DND-41 (cell line): ENCODE results near the gene EPHA3.

ENCODE experiments used
- EZH2 ChIP-seq: IDR thresholded peaks from 3 replicates; pipeline ENCODE4 v1.6.1; 2012; ENCODE audit warnings: borderline replicate concordance, low read depth, mild to moderate bottlenecking, moderate library complexity, low read length, inconsistent platforms; ENCODE audit not compliant: severe bottlenecking
- TF ChIP-seq, protein P1 (sequence below): IDR thresholded peaks from 2 replicates; pipeline ENCODE4 v1.5.1; 2012; ENCODE audit warnings: borderline replicate concordance, low read length, moderate library complexity, mild to moderate bottlenecking; ENCODE audit not compliant: poor library complexity, severe bottlenecking; ENCODE audit errors: extremely low read depth

DNA sequence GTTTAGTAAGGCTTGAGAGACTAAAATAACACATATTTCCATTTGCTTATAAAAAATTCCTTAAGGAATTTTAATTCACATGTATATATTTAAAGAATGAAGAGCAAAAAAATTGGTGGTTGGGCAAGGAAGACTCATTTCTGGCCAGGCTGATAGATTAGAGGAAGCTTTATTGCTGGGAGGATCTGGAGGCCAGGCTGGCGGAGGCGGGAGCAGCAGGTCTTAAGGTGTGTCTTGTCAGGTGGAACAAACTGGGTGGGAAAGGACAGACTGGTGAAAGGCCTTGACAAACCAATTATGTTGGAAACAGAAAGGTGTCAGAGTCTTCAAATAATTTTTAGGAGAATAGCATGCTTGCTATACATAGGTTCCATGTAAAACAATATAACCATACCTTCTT, 124.7 kb downstream of the EPHA3 start:
- TF ChIP-seq, protein P1, sequence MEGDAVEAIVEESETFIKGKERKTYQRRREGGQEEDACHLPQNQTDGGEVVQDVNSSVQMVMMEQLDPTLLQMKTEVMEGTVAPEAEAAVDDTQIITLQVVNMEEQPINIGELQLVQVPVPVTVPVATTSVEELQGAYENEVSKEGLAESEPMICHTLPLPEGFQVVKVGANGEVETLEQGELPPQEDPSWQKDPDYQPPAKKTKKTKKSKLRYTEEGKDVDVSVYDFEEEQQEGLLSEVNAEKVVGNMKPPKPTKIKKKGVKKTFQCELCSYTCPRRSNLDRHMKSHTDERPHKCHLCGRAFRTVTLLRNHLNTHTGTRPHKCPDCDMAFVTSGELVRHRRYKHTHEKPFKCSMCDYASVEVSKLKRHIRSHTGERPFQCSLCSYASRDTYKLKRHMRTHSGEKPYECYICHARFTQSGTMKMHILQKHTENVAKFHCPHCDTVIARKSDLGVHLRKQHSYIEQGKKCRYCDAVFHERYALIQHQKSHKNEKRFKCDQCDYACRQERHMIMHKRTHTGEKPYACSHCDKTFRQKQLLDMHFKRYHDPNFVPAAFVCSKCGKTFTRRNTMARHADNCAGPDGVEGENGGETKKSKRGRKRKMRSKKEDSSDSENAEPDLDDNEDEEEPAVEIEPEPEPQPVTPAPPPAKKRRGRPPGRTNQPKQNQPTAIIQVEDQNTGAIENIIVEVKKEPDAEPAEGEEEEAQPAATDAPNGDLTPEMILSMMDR: no peak
- no peak for TF ChIP-seq EZH2
